COLO829 (cell line): ENCODE measurements around the gene BICDL2.
"Not testable (repeated sequence)": the region's sequence is repeated elsewhere in the genome, so short reads cannot be mapped to it uniquely, and the experiment has no call there.

Experiments used
- DNase-seq: peaks from one replicate; pipeline ENCODE4 v3.0.0; 2012; ENCODE audit warnings: low spot score

Gene BICDL2

DNA sequence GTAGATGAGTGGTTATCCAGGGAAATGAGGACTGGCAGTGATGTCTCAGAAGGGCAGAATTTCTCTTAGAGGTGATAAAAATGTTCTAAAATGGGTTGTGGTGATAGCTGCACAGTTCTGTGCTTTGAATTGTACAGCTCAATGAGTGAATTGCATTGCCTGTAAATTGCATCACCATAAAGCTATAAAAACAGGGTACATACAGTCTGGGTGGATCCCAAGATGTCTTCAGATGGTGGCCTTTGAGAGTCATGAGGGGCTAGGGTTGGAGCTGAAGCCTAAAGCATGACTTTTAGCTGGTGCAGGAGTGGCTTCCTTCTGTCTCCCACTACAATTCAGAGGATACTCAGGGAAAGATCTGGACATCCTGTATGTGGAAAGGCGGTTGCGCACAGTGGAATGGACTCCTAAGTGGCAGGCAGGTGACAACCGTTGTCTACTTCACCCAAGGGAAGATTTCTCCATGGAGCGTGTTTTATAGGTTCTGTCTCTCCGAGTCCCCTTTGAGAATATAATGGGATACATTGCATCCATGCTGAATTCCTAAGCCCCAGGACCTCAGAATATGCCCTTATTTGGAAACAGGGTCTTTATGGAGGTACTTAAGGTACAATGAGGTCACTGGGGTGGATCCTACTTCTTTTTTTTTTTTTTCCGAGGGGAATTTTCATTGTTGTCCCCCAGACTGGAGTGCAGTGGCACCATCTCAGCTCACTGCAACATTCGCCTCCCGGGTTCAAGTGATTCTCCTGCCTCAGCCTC, 27.1 kb upstream of the BICDL2 start:
- DNase-seq: no peak

DNA sequence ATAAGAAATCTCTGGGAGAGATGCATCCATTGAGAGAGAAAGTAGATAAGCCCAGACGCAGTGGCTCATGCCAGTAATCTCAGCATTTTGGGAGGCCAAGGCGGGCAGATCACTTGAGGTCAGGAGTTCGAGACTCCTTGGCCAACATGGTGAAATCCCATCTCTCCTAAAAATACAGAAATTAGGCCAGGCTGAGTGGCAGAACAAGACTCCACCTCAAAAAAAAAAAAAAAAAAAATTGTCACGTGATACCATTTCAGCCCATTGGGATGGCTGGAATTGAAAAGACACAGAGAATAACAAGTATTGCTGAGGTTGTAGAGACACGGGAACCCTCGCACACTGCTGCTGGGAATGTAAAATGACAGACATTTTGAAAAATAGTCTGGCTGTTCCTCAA, 25.8 kb upstream of the BICDL2 start:
- no peak for DNase-seq

- no peak for DNase-seq
These were observed 23.8 kb upstream of the BICDL2 start for GRCh38 chr16:3060339-3061127.

DNA sequence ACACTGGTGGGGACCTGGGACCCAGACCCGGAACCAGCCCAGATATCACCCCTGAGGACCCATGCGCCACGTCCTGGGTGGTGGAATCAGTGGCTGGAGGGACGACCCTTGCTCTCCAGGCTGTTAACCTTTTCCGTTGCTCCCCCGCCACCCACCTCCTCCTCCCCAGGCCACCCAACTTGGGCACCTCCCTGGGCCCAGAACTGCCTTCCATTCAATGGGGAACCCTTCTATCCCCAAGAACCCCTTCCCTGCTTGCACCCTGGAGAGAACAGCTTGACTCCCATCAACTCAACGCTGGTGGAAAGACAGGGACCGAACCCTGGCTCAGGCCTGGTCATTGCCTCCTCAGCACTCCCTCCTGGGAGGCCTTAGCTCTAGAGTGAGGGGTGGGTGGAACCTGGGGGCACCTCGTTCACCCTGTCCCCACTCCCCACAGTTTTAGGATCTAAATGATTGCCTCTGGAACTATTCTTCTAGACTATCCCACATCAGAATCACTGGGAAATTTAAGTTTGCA, 23.0 kb upstream of the BICDL2 start:
- no peak for DNase-seq

- peak; percentile 78 for DNase-seq
These were observed 22.4 kb upstream of the BICDL2 start for GRCh38 chr16:3059041-3059722.

- no peak for DNase-seq
These were observed 21.6 kb upstream of the BICDL2 start for GRCh38 chr16:3058139-3059030.

GRCh38 chr16:3057181-3058138, 20.7 kb upstream of the BICDL2 start:
- no peak for DNase-seq

DNA sequence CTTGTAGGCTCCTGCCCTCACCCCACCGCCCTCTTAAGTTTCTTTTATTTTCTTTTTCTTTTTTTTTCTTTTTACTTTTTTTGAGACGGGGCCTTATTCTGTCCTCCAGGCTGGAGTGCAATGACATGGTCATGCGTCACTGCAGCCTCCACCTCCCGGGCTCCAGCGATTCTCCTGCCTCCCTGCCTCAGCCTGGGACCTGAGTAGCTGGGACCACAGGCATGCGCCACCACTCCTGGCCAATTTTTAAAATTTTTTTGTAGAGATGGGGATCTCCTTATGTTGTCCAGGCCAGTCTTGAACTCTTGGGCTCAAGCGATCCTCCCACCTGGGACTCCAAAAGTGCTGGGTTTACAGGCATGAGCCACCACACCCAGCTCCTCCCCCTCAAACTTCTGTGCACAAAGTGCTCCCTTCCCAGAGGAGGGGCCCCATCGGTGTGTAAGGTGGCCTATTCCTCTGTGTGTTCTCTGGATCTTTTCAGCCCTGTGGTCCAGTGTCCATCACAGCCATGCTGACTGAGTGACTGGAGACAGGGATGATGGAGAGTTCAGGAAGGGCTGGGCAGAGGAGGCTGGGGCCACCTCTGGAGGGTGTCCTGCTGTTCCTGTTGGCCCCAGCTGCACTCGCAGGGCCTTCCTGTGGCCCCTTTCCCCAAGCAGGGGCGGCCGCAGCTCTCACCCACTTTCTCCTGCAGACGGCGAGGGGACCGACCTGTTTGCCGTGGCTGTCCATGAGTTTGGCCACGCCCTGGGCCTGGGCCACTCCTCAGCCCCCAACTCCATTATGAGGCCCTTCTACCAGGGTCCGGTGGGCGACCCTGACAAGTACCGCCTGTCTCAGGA, 19.8 kb upstream of the BICDL2 start:
- DNase-seq: no peak

GRCh38 chr16:3055734-3056115, 19.0 kb upstream of the BICDL2 start:
- DNase-seq: not testable (repeated sequence)

DNA sequence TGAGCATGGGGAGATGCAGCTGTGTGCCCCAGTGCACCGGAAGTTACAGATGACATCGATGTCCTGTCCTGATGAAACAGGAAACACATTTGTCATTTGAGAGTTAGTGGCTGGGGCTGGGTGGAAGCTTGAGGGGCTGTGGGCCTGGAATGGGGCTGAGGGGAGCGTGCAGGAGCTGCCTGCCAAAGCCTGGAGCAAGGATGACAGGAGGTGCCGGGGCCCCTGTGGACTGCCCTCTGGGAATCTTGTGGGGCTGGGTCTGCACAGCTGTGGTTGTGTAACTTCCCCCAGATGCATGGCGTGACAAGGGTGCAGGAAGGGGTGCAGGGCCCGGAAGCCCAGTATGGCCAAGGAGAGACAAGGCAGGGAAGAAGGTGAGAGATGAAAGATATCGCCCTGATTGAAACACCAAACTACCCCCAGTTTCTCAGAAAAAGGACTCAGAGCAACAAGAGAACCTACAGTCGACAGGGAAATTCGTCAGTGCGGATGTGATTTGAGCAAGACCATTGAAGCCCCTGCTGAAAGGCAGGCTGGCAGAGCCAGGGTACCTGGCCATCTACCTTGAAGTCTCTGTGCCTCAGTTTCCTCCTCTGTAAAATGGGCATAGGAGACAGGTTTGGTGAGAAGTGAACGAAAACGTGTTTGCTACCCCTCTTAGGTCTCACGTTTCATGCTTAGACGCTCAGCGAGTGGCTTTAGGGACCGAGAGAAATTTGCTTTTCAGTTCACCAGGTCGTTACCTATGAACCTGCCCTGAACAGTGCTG, 18.4 kb upstream of the BICDL2 start:
- DNase-seq: no peak

- not testable (repeated sequence) for DNase-seq
These were observed 16.6 kb upstream of the BICDL2 start for GRCh38 chr16:3053330-3053710.

- DNase-seq: not testable (repeated sequence)
These were observed 16.0 kb upstream of the BICDL2 start for GRCh38 chr16:3052571-3053329.

DNA sequence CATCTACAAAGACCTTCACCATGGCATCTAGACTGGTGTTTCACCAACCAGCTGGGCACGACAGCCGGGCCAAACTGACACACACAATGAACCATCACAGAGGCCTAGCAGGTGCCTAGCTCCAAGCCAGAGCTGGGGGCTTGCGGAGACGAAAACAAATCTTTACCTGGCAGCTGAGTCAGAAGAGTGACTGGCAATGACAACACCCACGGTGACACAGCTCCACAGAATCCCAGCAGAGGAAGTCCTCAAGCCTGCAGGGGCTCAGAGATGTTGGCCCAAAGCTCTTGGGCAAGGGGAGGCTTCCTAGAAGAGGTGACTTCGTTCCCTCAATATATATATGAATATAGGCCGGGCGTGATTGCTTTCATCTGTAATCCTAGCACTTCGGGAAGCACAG, 14.8 kb upstream of the BICDL2 start:
- DNase-seq: no peak

DNA sequence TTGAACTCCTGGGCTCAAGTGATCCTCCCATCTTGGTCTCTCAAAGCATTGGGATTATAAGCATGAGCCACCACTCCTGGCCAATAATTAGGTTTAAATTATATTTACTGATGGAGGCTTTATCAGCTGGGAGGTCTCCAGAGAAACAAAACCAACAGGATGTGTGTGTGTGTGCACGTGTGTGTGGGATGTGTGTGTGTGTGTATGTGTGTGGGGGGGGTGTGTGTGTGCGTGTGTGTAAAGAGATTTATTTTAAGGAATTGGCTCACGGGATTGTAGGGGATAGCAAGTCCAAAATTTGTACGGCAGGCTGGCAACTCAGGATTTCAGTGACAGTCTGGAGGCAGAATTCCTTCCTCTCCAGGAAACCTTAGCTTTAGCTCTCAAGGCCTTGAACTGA, 14.3 kb upstream of the BICDL2 start:
- DNase-seq: no peak

- no peak for DNase-seq
These were observed 13.7 kb upstream of the BICDL2 start for GRCh38 chr16:3050487-3050886.

- no peak for DNase-seq
These were observed 13.3 kb upstream of the BICDL2 start for GRCh38 chr16:3049921-3050481.

- no peak for DNase-seq
These were observed 10.6 kb upstream of the BICDL2 start for GRCh38 chr16:3047387-3047720.
